ENCODE results near the gene FAH.

Gene FAH

DNA sequence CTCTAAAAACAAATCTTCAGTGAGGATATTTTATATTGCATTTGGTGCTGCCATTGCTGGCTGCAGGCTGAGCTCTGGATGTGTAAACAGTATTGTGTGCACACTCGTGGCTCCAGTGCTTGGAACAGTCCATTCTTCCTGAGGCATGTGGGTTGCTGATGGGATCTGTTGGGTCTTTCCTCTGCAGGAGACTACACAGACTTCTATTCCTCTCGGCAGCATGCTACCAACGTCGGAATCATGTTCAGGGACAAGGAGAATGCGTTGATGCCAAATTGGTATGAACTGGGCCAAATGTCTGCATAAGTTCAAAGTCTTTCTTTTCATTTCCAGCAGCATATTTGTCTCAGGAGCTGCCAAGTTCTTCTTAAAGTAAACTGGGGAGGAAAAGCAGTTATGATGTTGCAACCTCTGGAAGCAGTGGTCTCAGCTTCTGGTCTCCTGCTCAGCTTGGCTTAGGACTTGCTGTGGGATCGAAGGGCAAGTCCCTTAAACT lies 9.3 kb downstream of the FAH start:
- H3K4me3 ChIP-seq (ENCODE audit: low read length), result no peak overlapping the region
- DNase-seq (ENCODE audit: low read depth), result no peak
- TF ChIP-seq, protein P1, sequence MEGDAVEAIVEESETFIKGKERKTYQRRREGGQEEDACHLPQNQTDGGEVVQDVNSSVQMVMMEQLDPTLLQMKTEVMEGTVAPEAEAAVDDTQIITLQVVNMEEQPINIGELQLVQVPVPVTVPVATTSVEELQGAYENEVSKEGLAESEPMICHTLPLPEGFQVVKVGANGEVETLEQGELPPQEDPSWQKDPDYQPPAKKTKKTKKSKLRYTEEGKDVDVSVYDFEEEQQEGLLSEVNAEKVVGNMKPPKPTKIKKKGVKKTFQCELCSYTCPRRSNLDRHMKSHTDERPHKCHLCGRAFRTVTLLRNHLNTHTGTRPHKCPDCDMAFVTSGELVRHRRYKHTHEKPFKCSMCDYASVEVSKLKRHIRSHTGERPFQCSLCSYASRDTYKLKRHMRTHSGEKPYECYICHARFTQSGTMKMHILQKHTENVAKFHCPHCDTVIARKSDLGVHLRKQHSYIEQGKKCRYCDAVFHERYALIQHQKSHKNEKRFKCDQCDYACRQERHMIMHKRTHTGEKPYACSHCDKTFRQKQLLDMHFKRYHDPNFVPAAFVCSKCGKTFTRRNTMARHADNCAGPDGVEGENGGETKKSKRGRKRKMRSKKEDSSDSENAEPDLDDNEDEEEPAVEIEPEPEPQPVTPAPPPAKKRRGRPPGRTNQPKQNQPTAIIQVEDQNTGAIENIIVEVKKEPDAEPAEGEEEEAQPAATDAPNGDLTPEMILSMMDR (conservative IDR thresholded peaks at IDR 0.05; ENCODE audit: low read length), result no peak

DNA sequence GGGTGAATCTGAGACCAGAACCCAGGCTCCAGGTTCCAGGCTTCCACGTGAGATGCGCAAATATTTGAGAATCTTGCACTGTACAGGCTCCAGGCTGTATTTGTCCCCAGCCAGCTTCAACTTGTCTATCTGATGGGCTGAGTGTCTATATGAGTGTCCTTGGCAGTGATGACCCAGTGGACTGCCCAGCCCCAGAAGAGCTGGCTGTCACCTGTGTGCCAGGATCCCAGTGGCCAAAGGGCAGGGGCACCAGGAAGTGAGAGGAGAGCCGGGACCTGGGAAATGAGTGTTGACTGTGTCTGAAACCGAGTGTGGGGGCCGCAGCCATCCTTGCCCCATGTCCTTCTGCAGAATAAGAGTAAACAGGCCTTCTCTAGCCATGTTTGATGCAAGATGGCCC lies 10.4 kb downstream of the FAH start:
- no peak overlapping the region for H3K4me3 ChIP-seq (ENCODE audit: low read length)
- TF ChIP-seq, protein P1 (conservative IDR thresholded peaks at IDR 0.05; ENCODE audit: low read length), result no peak
- no peak for DNase-seq (ENCODE audit: low read depth)

DNA sequence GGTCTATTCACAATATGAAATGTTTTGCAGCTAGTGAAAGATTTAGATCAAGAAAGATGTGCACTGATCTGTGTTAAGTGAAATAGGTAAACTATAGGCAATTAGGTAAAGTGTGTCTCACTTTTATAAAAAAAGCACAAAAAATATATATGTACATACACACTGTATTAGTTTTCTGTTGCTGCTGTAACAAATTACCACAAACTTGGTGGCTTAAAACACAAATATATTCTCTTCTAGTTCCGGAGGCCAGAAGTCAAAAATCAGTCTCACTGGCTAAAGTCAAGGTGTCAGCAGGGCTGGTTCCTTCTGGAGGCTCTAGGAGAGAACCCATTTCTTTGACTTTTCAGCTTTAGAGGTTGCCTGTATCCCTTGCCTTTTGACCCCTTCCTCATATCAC lies 11.1 kb downstream of the FAH start:
- H3K4me3 ChIP-seq (ENCODE audit: low read length), result no peak overlapping the region
- TF ChIP-seq, protein P1 (conservative IDR thresholded peaks at IDR 0.05; ENCODE audit: low read length), result no peak

DNA sequence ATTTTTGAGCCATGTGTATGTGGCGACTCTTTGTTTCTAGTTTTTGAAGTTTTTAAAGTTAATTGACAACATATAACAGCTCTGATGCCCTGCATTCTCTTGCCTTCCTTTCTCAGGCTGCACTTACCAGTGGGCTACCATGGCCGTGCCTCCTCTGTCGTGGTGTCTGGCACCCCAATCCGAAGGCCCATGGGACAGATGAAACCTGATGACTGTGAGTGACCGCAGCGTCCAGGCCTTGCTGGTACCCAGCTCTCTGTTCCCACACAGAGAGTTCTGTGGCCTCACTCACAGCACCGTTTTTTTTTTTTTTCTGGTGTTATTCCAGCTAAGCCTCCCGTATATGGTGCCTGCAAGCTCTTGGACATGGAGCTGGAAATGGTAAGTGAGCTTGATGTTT lies 15.1 kb downstream of the FAH start:
- no peak for DNase-seq (ENCODE audit: low read depth)
- H3K4me3 ChIP-seq (ENCODE audit: low read length), result no peak overlapping the region
- TF ChIP-seq, protein P1 (conservative IDR thresholded peaks at IDR 0.05; ENCODE audit: low read length), result no peak

More for the DNA sequence above, 11.1 kb downstream of the FAH start:
- no peak for DNase-seq (ENCODE audit: low read depth)

DNA sequence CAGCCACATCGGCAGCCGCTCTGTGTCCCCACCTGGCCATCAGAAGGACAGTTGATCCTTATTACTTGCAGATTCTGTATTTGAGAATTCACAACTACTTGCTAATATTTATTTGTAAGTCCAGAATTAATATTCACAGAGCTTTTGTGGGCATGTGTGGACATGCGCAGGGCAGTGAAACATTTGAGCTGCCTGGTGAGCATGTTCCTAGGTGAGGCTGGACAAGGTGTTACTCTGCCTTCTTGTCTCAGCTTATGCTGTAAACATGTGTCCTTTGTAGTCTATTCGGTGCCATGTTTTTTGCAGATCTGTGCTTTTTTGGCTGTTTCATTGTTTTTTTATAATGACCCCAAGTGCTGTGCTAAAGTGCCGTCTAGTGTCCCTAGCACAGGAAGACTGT lies 15.6 kb downstream of the FAH start:
- no peak for DNase-seq (ENCODE audit: low read depth)
- TF ChIP-seq, protein P1 (conservative IDR thresholded peaks at IDR 0.05; ENCODE audit: low read length), result no peak
- no peak overlapping the region for H3K4me3 ChIP-seq (ENCODE audit: low read length)

DNA sequence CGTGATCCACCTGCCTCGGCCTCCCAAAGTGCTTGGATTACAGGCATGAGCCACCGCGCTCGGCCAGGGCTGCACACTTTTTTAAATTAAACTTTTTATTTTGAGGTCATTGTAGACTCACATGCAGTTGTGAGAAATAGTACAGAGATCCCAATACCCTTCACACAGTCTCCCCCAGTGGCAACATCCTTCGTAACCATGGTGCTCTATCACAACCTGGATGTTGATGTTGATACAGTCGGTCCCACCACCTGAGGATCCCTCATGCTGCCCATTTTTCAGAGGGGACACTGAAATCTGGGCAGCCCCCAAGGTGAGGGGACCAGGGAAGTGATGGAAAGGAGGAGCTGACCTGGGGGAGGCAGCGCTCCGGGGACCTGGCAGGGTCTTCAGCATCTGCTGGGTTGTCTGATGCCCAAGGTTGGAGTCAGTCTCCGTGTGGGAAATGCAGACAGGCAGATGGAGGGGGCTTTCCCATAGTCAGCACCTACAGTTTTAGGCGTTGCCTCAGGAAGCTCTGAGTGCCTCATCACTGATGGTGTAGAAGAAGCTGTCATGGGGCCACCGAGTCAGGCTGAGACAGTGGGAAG lies 17.1 kb downstream of the FAH start:
- TF ChIP-seq, protein P1 (conservative IDR thresholded peaks at IDR 0.05; ENCODE audit: low read length), result no peak
- no peak overlapping the region for H3K4me3 ChIP-seq (ENCODE audit: low read length)
- DNase-seq (ENCODE audit: low read depth), result no peak

DNA sequence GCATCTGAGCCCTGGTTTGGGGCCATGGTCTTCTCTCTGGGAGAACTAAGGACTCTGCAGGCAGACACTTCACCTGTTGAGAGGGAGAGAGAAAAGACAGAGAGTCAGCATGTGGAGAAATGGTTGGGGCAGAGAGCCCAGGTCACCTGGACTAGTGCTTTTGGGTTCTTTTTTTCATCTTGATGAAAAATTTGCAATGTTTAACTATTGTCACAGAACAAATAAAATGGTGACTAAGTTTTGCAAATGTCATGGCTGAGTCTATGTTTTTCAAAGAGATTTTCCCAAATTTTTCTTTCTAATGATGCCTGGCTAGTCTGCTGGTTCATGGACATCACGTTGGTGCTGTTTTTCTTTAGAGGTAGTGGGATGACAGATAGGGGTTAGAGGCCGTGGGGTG lies 17.8 kb downstream of the FAH start:
- no peak for DNase-seq (ENCODE audit: low read depth)
- no peak overlapping the region for H3K4me3 ChIP-seq (ENCODE audit: low read length)
- TF ChIP-seq, protein P1 (conservative IDR thresholded peaks at IDR 0.05; ENCODE audit: low read length), result no peak
